Astrocyte (in vitro differentiated cells and primary cell): ENCODE data around the gene MYPN. TPM values are rescaled to one million over a fixed set of nuclear protein-coding genes. Genes with fewer than 3 reads are reported as not detected.
A peak's percentile ranks its signal among the peaks of the same experiment; 100 is the strongest.

Experiments
- DNase-seq: peaks from one replicate; pipeline ENCODE4 v3.0.0-alpha.2; 2010; ENCODE audit warnings: low read depth
- FAIRE-seq: peaks from 2 replicates; lab custom pipeline; 2011; peaks lifted over from hg19 to GRCh38; lab: Jason Lieb, UNC
- H2AFZ ChIP-seq: 2 replicates; pipeline ENCODE4 v1.6.0; 2012; ENCODE audit warnings: low read depth, low read length, inconsistent platforms
- H3K27ac ChIP-seq: 2 replicates; pipeline ENCODE4 v1.5.1; 2011; ENCODE audit warnings: low read depth, low read length, inconsistent platforms
- H3K27me3 ChIP-seq: 2 replicates; pipeline ENCODE4 v1.6.0; 2011; ENCODE audit warnings: low read length, inconsistent platforms; ENCODE audit not compliant: insufficient read depth
- H3K36me3 ChIP-seq: 2 replicates; pipeline ENCODE4 v1.5.1; 2011; ENCODE audit warnings: low read length, inconsistent platforms; ENCODE audit not compliant: insufficient read depth
- H3K4me1 ChIP-seq: 2 replicates; pipeline ENCODE4 v1.5.1; 2011; ENCODE audit warnings: low read length, inconsistent platforms; ENCODE audit not compliant: insufficient read depth
- H3K4me2 ChIP-seq: 2 replicates; pipeline ENCODE4 v1.6.0; 2012; ENCODE audit warnings: low read length, inconsistent platforms
- H3K4me3 ChIP-seq: 2 replicates; pipeline ENCODE4 v1.5.1; 2011; ENCODE audit warnings: low read depth, mild to moderate bottlenecking, low read length, inconsistent platforms; ENCODE audit not compliant: insufficient read depth
- H3K79me2 ChIP-seq: 2 replicates; pipeline ENCODE4 v1.6.0; 2012; ENCODE audit warnings: mild to moderate bottlenecking, low read length, inconsistent platforms; ENCODE audit not compliant: insufficient read depth
- H3K9ac ChIP-seq: 2 replicates; pipeline ENCODE4 v1.6.0; 2012; ENCODE audit warnings: mild to moderate bottlenecking, low read length, inconsistent platforms
- H3K9me3 ChIP-seq: 2 replicates; pipeline ENCODE4 v1.5.1; 2012; ENCODE audit warnings: low read depth, mild to moderate bottlenecking, low read length, inconsistent platforms; ENCODE audit not compliant: insufficient read depth
- H4K20me1 ChIP-seq: 2 replicates; pipeline ENCODE4 v1.6.0; 2012; ENCODE audit warnings: low read length, inconsistent platforms; ENCODE audit not compliant: insufficient read depth
- H3K27ac Mint-ChIP-seq: one replicate; pipeline ENCODE4 v1.8.0; 2021; ENCODE audit warnings: mild to moderate bottlenecking, mixed read lengths; ENCODE audit not compliant: unreplicated experiment
- H3K27me3 Mint-ChIP-seq: one replicate; pipeline ENCODE4 v1.8.0; 2021; ENCODE audit warnings: low read depth, mixed read lengths; ENCODE audit not compliant: unreplicated experiment
- H3K36me3 Mint-ChIP-seq: one replicate; pipeline ENCODE4 v1.8.0; 2021; ENCODE audit warnings: low read depth, mixed read lengths; ENCODE audit not compliant: unreplicated experiment
- H3K4me1 Mint-ChIP-seq: one replicate; pipeline ENCODE4 v1.8.0; 2021; ENCODE audit warnings: low read depth, mixed read lengths; ENCODE audit not compliant: unreplicated experiment
- H3K4me3 Mint-ChIP-seq: one replicate; pipeline ENCODE4 v1.8.0; 2021; ENCODE audit warnings: mild to moderate bottlenecking, moderate library complexity, mixed read lengths; ENCODE audit not compliant: unreplicated experiment
- H3K9me3 Mint-ChIP-seq: one replicate; pipeline ENCODE4 v1.8.0; 2021; ENCODE audit warnings: mild to moderate bottlenecking, mixed read lengths; ENCODE audit not compliant: unreplicated experiment
- EZH2 ChIP-seq: IDR thresholded peaks from 2 replicates; pipeline ENCODE4 v1.6.1; 2012; ENCODE audit warnings: mild to moderate bottlenecking, low read length, inconsistent platforms; ENCODE audit not compliant: insufficient read depth
- total RNA-seq: library from RNA; stranded (reverse); gene quantifications from 2 replicates; pipeline ENCODE4 v1.2.1, GENCODE V29; 2021
- TF ChIP-seq, protein P1 (sequence below): IDR thresholded peaks from 2 replicates; pipeline ENCODE4 v1.5.1; 2011; ENCODE audit warnings: low read depth, mild to moderate bottlenecking, inconsistent platforms, low read length, moderate library complexity; ENCODE audit not compliant: insufficient read depth

Gene MYPN
- total RNA-seq, 1 donor from 2014 or later, result 0.11 TPM

DNA sequence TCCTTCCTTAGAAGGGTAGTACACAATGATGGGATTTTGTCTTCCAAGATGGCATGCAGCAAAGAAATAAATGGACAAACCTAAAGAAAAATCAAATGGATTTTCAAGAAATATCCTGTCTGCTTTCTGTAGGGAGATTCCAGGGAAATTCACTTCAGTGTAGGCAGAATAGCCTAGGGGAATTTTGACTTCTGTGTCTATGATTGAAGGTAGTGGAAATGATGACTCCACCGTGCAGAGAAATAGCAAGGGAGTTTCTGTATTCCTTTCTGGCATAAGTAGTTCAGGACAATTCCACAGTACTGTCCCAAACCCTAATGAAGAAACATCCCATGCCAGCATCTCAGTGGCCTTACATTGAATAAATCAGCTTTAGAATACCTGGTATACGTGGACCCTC lies 113.1 kb downstream of the MYPN start:
- Mint-ChIP-seq H3K4me1 (no peaks in the 10 kb centered on the region), H3K27ac (no peak overlapping the region), H3K4me3 (no peak overlapping the region), H3K27me3 (no peaks in the 10 kb centered on the region), H3K36me3 (no peaks in the 10 kb centered on the region), H3K9me3 (peaks cover 2% of the 10 kb centered on the region)
- H3K27ac ChIP-seq, result no peak overlapping the region
- H2AFZ ChIP-seq, result no peak overlapping the region
- TF ChIP-seq, protein P1, sequence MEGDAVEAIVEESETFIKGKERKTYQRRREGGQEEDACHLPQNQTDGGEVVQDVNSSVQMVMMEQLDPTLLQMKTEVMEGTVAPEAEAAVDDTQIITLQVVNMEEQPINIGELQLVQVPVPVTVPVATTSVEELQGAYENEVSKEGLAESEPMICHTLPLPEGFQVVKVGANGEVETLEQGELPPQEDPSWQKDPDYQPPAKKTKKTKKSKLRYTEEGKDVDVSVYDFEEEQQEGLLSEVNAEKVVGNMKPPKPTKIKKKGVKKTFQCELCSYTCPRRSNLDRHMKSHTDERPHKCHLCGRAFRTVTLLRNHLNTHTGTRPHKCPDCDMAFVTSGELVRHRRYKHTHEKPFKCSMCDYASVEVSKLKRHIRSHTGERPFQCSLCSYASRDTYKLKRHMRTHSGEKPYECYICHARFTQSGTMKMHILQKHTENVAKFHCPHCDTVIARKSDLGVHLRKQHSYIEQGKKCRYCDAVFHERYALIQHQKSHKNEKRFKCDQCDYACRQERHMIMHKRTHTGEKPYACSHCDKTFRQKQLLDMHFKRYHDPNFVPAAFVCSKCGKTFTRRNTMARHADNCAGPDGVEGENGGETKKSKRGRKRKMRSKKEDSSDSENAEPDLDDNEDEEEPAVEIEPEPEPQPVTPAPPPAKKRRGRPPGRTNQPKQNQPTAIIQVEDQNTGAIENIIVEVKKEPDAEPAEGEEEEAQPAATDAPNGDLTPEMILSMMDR, result no peak
- no peak for TF ChIP-seq EZH2
- no peaks in the 10 kb centered on the region for H3K27me3 ChIP-seq
- H3K79me2 ChIP-seq, result no peaks in the 10 kb centered on the region
- no peak overlapping the region for H3K9ac ChIP-seq
- no peak for DNase-seq
- H4K20me1 ChIP-seq, result no peaks in the 10 kb centered on the region
- FAIRE-seq, result no peak
- no peak overlapping the region for H3K4me3 ChIP-seq
- H3K9me3 ChIP-seq, result no peaks in the 10 kb centered on the region
- H3K4me1 ChIP-seq, result no peaks in the 10 kb centered on the region
- no peaks in the 10 kb centered on the region for H3K36me3 ChIP-seq
- H3K4me2 ChIP-seq, result no peak overlapping the region

GRCh38 chr10:68223535-68224165 lies 114.4 kb downstream of the MYPN start:
- no peak overlapping the region for H3K9ac ChIP-seq
- no peaks in the 10 kb centered on the region for H3K4me1 ChIP-seq
- H4K20me1 ChIP-seq, result no peaks in the 10 kb centered on the region
- no peak for FAIRE-seq
- no peaks in the 10 kb centered on the region for H3K36me3 ChIP-seq
- H3K4me1 Mint-ChIP-seq, result no peaks in the 10 kb centered on the region
- H3K4me2 ChIP-seq, result no peak overlapping the region
- no peak overlapping the region for H3K4me3 Mint-ChIP-seq
- H3K9me3 ChIP-seq, result no peaks in the 10 kb centered on the region
- H3K4me3 ChIP-seq, result no peak overlapping the region
- no peaks in the 10 kb centered on the region for H3K27me3 ChIP-seq
- no peak overlapping the region for H2AFZ ChIP-seq
- H3K27ac ChIP-seq, result no peak overlapping the region
- no peaks in the 10 kb centered on the region for H3K79me2 ChIP-seq
- H3K9me3 Mint-ChIP-seq, result peaks cover 2% of the 10 kb centered on the region
- no peak for TF ChIP-seq EZH2
- TF ChIP-seq, protein P1, result no peak
- H3K36me3 Mint-ChIP-seq, result no peaks in the 10 kb centered on the region
- no peak for DNase-seq
- H3K27ac Mint-ChIP-seq, result no peak overlapping the region
- H3K27me3 Mint-ChIP-seq, result peaks cover 3% of the 10 kb centered on the region

GRCh38 chr10:68224810-68225209 lies 115.5 kb downstream of the MYPN start:
- H3K36me3 Mint-ChIP-seq, result no peaks in the 10 kb centered on the region
- no peak overlapping the region for H3K9ac ChIP-seq

More at GRCh38 chr10:68224810-68225209, 115.5 kb downstream of the MYPN start:
- no peak overlapping the region for H2AFZ ChIP-seq
- H3K4me3 ChIP-seq, result no peak overlapping the region
- H3K79me2 ChIP-seq, result no peaks in the 10 kb centered on the region
- TF ChIP-seq, protein P1, result no peak
- TF ChIP-seq EZH2, result no peak
- no peak overlapping the region for H3K27ac ChIP-seq
- H3K4me1 ChIP-seq, result no peaks in the 10 kb centered on the region
- no peaks in the 10 kb centered on the region for H3K36me3 ChIP-seq
- Mint-ChIP-seq H3K4me3 (no peak overlapping the region), H3K4me1 (no peaks in the 10 kb centered on the region), H3K27ac (peak overlapping the region; percentile 43), H3K27me3 (peaks cover 3% of the 10 kb centered on the region), H3K9me3 (peaks cover 2% of the 10 kb centered on the region)
- DNase-seq (no peak), FAIRE-seq (no peak)
- no peaks in the 10 kb centered on the region for H4K20me1 ChIP-seq
- H3K4me2 ChIP-seq, result no peak overlapping the region
- no peaks in the 10 kb centered on the region for H3K9me3 ChIP-seq
- no peaks in the 10 kb centered on the region for H3K27me3 ChIP-seq
